ENCODE data around the gene PI4K2B.
A peak's percentile ranks its signal among the peaks of the same experiment; 100 is the strongest.

GRCh38 chr4:25312496-25313200 is 78.8 kb downstream of the PI4K2B start, which contains the start of gene ZCCHC4:
- TF ChIP-seq HDAC6 (IDR thresholded peaks at IDR 0.05; ENCODE audit: unreplicated experiment): no peak
- no peak for TF ChIP-seq KDM1A (IDR thresholded peaks at IDR 0.05; ENCODE audit: borderline replicate concordance)
- TF ChIP-seq CTCF (IDR thresholded peaks at IDR 0.05 in 2 of 3, conservative IDR thresholded peaks at IDR 0.05 in 1 of 3; ENCODE audit: control insufficient read depth in 2 of 3, extremely low read depth in 1 of 3, insufficient read depth in 1 of 3, low read depth in 3 of 3, low read length in 3 of 3): peak; percentile 99 to 100 (median 100); a peak in 5 of 6 replicates
- TF ChIP-seq EP300 (IDR thresholded peaks at IDR 0.05; ENCODE audit: borderline replicate concordance in 1 of 2, control insufficient read depth in 1 of 2, low read depth in 2 of 2, low read length in 2 of 2): no peak
- peak; percentile 87 for TF ChIP-seq POLR2AphosphoS5 (IDR thresholded peaks at IDR 0.05; ENCODE audit: low read length)
- TF ChIP-seq RAD21 (IDR thresholded peaks at IDR 0.05; ENCODE audit: insufficient read depth, low read depth, low read length): peak; percentile 35; the same call in 1 of the 2 replicates
- TF ChIP-seq BCL11A (IDR thresholded peaks at IDR 0.05; ENCODE audit: low read depth, low read length): no peak
- TF ChIP-seq EZH2 (IDR thresholded peaks at IDR 0.05; ENCODE audit: borderline replicate concordance, control insufficient read depth, low read depth, low read length): no peak
